HG03097 (cell line): ENCODE data around the gene RNU1-1.
"Not testable (repeated sequence)": the region's sequence is repeated elsewhere in the genome, so short reads cannot be mapped to it uniquely, and the experiment has no call there.

Experiments used
- ATAC-seq: cut with Tn5 transposase; IDR thresholded peaks from one replicate; pipeline ENCODE4 v1.9.1; 2021; ENCODE audit not compliant: unreplicated experiment, low FRiP score

The RNU1-1 gene

DNA sequence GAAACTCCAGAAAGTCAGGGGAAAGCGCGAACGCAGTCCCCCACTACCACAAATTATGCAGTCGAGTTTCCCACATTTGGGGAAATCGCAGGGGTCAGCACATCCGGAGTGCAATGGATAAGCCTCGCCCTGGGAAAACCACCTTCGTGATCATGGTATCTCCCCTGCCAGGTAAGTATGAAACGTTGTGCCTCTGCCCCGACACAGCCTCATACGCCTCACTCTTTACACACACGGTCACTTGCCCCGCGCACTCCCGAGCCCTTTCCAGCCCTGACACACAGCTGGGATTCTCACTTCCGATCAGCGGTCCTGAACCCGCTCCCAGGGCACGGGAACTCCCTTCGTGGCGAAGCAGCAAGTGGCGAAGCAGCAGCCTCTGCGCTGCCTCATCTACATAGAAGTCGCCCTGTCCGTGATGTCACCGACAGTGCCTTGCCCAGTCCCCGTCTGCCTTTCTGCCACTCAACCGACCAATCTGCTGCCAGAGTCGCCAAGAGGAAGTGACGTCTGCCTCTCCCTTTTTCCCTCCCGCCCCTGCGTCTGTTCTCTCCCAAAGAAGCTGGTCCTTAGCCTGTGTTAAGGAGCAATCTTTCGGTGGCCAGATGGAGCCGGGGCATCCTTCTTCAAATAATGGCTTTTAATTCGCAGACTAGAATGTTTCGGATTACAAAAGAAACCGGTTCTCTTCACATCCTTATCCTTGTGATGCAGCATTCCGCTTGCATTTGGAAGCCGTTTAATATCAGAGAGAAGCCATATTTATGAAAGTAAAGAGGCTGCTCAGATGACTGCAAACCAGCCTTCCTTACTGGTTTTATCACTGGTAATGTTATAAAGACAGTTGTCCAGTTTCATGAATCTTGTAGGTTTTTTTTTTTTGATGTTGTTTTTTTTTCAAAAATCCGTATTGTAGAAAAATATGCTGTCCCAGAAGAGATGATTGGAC, at the start of gene RNU1-1:
TSS of gene RNU1-1 (minus strand) at position 179 of the 949 bp plus-strand sequence.
- not testable (repeated sequence) for ATAC-seq

DNA sequence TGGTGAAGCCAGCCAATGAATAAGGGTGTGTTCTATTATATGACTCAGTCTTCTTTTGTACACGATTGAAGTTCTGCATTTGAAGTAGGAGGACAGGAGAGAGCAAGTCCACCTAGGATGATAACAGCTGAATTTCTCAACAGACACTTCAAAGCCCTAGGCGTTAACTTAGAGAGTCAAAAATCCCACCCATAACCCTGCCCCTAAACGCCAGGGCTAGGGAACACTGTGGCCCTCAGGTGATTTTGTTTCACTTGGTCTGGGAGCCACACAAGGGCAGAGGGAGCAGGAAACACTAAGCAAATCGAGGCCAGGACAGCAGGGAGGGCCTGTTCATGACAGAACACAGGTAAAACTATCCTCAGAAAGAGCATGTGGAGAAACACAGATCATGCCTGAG, 47.0 kb upstream of the RNU1-1 start:
- ATAC-seq, result not testable (repeated sequence)

- not testable (repeated sequence) for ATAC-seq
These were observed 46.4 kb upstream of the RNU1-1 start for GRCh38 chr1:16560498-16560897.

GRCh38 chr1:16559688-16560087, 45.6 kb upstream of the RNU1-1 start:
- not testable (repeated sequence) for ATAC-seq

DNA sequence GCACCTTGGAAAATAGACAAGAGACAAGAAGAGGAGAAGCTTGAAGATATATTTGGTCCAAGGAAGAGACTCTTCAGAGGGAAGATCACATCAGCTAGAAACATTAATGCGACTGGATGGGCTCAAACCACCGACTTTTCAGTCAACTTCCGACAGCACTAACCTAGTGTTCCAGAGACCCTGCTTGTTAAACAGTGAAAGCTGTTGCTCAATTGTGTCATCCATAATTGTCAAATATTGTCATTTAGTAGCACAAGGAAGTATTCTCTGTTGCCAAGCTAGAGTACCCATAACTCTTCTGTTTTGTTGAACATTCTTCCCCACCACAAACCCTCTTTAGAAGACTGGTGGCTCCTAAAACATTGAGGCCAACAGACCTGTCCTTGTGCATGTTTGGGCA, 42.9 kb upstream of the RNU1-1 start:
- not testable (repeated sequence) for ATAC-seq

DNA sequence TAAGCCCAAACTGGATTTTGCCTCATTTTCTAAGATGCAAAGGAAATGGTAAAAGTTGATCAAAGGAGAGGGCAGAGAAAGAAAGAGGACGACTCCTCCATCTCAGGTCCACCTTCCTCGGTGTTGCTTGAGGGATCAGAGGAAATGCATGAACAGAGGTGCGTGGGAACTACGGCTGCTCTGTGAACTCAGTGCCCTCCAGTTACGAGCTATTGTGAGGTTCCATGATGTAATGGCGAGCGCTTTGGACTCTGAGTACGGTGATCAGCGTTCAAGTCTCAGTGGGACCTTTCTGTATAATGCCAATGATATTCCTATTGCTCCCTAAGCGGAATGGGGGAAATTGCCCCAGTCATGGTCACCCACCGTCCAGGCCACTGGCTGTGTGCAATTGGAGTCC, 39.2 kb upstream of the RNU1-1 start:
- not testable (repeated sequence) for ATAC-seq

GRCh38 chr1:16550212-16550918, 36.3 kb upstream of the RNU1-1 start:
- not testable (repeated sequence) for ATAC-seq

GRCh38 chr1:16549545-16549944, 35.5 kb upstream of the RNU1-1 start:
- not testable (repeated sequence) for ATAC-seq

DNA sequence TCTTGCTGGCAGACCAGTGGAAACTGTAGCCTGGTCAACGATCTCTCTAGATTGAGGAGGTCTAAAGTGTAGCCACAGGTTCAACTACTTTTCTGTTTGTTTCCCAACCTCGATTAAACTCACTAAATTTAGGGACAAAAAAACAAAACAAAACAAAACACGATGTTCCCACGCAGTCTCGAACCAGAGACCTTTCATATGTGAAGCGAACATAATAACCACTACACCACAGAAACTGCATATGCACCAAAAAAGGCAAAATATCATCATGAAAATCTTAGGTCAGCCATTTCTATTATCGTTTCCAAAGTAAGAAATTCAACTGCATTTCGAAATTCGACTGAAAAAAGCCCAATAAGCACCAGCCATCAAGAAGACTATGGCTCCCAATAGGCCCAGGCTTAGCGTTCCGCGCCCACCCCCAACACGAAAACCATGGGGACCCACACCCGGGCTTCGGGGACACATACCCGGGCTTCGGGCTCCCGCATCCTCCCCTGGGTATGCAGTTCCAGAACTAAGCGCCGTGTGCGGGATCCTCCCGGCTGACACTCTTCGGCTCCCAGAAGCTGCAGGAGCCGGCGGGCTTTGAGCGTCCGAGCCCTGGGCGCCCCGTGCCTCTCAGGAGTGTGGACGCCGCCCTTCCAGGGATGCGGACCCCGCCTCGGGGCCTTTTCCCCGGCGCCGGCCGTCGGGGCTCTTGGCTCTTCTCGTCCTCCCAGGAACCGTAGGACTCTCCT, 33.6 kb upstream of the RNU1-1 start:
- ATAC-seq, result not testable (repeated sequence)

GRCh38 chr1:16545682-16546095, 31.6 kb upstream of the RNU1-1 start:
- not testable (repeated sequence) for ATAC-seq

- not testable (repeated sequence) for ATAC-seq
These were observed 26.4 kb upstream of the RNU1-1 start for GRCh38 chr1:16540421-16540893.

DNA sequence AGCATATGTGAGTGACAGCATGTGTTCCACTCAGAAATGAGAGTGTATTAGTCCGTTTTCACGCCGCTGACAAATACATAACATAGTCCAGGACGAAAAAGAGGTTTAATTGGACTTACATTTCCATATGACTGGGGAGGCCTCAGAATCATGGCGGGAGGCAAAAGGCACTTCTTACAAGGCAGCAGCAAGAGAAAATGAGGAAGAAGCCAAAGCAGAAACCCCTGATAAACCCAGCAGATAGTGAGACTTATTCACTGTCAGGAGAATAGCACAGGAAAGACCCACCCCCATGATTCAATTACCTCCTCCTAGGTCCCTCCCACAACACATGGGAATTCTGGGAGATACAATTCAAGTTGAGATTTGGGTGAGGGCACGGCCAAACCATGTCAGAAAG, 23.4 kb upstream of the RNU1-1 start:
- ATAC-seq, result not testable (repeated sequence)

- ATAC-seq, result not testable (repeated sequence)
These were observed 22.7 kb upstream of the RNU1-1 start for GRCh38 chr1:16536796-16537195.

- not testable (repeated sequence) for ATAC-seq
These were observed 21.8 kb upstream of the RNU1-1 start for GRCh38 chr1:16535898-16536297.

DNA sequence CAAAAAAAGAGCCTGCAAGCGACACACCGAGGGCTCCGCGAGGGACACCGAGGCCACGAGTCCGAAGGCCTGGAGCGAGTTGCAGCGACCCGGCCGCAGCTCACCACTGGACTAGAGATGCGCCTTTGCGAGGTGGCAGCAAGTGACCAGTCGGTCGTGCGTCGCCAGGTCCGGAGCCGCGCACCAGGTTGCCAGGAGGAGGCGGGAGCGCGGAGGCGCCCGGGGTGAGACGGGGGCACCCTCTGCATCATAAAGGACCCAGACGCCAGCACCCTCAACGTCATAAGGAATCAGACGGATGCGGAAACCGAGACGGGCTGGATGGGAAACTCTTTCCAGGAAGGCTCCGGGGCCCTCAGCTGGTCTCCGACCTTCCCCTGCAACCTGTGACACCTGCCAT, 21.4 kb upstream of the RNU1-1 start:
- ATAC-seq, result not testable (repeated sequence)

DNA sequence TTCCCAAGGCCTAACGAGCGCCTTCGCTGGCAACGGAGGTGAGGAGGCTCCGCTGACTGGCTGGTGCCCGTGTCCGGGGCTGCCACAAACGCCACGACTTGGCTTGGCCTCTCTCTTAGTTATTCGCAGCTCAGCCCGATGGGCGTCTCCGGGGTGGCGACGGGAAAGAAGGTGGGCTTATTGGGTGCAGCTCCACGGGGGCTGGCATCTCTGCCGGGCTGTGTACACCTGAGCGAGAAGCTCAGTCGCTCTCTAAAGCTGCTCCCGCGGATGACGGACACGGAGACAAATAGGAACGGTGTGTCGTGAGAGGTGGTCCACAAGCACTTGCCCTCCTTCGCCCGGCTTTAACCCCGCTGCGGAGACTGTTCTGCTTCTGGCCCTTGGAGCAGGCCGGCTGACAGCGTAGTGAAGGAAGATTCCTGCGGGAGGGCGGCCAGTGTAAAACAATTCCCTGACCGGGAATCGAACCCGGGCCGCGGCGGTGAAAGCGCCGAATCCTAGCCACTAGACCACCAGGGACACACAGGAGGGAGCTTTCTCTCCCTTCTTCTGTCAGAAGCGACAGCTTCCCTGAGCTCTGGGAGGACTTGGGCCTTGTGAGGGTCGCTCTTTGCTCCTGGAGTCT, 20.9 kb upstream of the RNU1-1 start:
- not testable (repeated sequence) for ATAC-seq

GRCh38 chr1:16534239-16534828, 20.2 kb upstream of the RNU1-1 start:
- ATAC-seq, result not testable (repeated sequence)

DNA sequence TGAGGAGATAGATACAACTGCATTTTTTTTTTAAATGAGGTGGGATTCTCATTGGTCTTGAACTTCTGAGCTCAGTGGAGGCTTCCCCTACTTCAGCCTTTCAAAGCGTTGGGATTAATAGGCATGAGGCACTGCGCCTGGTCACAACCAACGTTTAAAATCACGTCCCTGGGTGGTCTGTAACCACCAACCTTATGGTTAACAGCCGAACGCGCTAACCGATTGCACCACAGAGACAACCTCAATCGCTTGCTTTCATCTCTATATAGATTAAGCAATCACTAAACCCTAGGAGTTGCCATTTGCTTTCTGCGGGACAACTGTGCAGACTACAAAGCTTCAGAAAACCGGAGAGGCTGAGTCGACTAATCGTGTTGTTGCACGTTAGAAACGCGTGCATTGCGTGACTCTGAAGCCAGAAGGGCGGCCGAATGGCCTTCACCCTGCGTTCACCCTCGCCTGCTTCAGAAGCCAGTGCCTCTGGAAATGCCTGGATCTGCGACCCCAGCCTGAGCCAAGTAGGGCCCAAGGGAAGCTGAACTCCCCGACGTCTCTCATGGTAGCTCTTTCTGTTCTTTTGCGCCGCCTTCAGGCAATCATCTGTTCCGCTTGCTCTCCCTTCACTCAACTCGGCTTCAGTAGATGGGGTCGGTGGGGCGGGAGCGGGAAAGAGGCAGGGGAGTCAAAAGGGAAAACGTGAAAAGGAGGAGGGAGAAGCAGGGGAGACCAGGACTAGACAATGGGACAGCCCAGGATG, 18.3 kb upstream of the RNU1-1 start:
- not testable (repeated sequence) for ATAC-seq

DNA sequence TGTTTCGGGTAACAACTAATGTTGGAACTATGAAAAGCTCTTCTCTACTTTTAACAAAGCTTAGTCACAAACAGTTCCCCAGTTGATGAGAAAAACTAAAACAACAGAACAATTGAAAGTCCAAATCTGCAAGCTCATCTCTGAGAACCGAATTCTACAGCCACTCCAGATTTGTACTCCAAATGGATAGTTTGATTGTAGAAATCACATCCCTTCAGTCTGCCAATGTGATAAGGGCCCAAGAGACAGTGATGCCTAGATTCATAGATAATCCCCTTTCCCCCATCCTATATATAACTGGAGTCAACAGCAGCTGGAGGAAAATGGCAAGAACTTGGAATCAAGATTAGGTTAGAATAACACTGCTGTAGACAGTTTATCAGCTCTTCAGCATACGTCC, 14.3 kb upstream of the RNU1-1 start:
- not testable (repeated sequence) for ATAC-seq
